NT2/D1 (cell line): ENCODE measurements around the gene AHRR.
"Not testable (repeated sequence)": the region's sequence is repeated elsewhere in the genome, so short reads cannot be mapped to it uniquely, and the experiment has no call there.

Experiments used
- DNase-seq: peaks from one replicate; pipeline ENCODE4 v3.0.0-alpha.2; 2011; ENCODE audit warnings: low read depth, low spot score
- H3K27me3 ChIP-seq: 2 replicates; pipeline ENCODE4 v1.6.0; 2011; ENCODE audit warnings: mild to moderate bottlenecking; ENCODE audit not compliant: insufficient read length, insufficient read depth
- H3K36me3 ChIP-seq: 2 replicates; pipeline ENCODE4 v1.6.1; 2011; ENCODE audit warnings: mild to moderate bottlenecking, low read length, mixed read lengths; ENCODE audit not compliant: insufficient read depth, insufficient read length
- H3K4me1 ChIP-seq: 2 replicates; pipeline ENCODE4 v1.5.1; 2011; ENCODE audit not compliant: insufficient read depth, insufficient read length
- H3K4me3 ChIP-seq: 2 replicates; pipeline ENCODE4 v1.5.1; 2011; ENCODE audit warnings: low read depth; ENCODE audit not compliant: insufficient read length
- H3K9ac ChIP-seq: 2 replicates; pipeline ENCODE4 v1.6.0; 2011; ENCODE audit warnings: low read depth; ENCODE audit not compliant: insufficient read length
- H3K9me3 ChIP-seq: 2 replicates; pipeline ENCODE4 v1.5.1; 2011; ENCODE audit warnings: mild to moderate bottlenecking, low read length; ENCODE audit not compliant: insufficient read depth
- SUZ12 ChIP-seq: IDR thresholded peaks from 2 replicates; pipeline ENCODE4 v1.6.1; 2011; ENCODE audit not compliant: insufficient read length, insufficient read depth; ENCODE audit errors: extremely low read depth
- YY1 ChIP-seq: IDR thresholded peaks from 2 replicates; pipeline ENCODE4 v1.6.1; 2011; ENCODE audit not compliant: insufficient read length, insufficient read depth
- ZNF274 ChIP-seq: IDR thresholded peaks from 2 replicates; pipeline ENCODE4 v1.6.1; 2011; ENCODE audit warnings: mild to moderate bottlenecking, low read depth, low read length

Gene AHRR

GRCh38 chr5:485113-485945 lies 163.8 kb downstream of the AHRR start:
- Histone ChIP-seq H3K4me1 (peaks cover 2% of the 10 kb centered on the region), H3K9ac (no peak overlapping the region), H3K27me3 (no peaks in the 10 kb centered on the region), H3K4me3 (no peak overlapping the region), H3K36me3 (peaks cover 2% of the 10 kb centered on the region), H3K9me3 (no peaks in the 10 kb centered on the region)
- no peak for DNase-seq
- TF ChIP-seq SUZ12 (no peak), ZNF274 (no peak), YY1 (no peak)

- Histone ChIP-seq H3K9me3 (no peaks in the 10 kb centered on the region), H3K9ac (no peak overlapping the region), H3K4me3 (no peak overlapping the region), H3K36me3 (no peaks in the 10 kb centered on the region), H3K4me1 (peaks cover 2% of the 10 kb centered on the region), H3K27me3 (no peaks in the 10 kb centered on the region)
- TF ChIP-seq YY1: no peak
- TF ChIP-seq ZNF274: no peak
- no peak for TF ChIP-seq SUZ12
- DNase-seq: no peak
These were observed 164.5 kb downstream of the AHRR start for GRCh38 chr5:485946-486491.

- H3K9ac ChIP-seq, H3K9me3 ChIP-seq, H3K27me3 ChIP-seq, H3K4me3 ChIP-seq, H3K36me3 ChIP-seq, DNase-seq, H3K4me1 ChIP-seq: not testable (repeated sequence)
These were observed 165.1 kb downstream of the AHRR start for GRCh38 chr5:486597-486996.
